Stimulated activated CD4-positive, alpha-beta T cell treated with anti-CD3 and anti-CD28 coated beads, TNF-alpha, amount 100 ng/mL, for 1 hour (primary cell): ENCODE data around the gene CDH4.

Experiments used
- DNase-seq, 3 donors: peaks; one replicate each; pipeline ENCODE4 v3.0.0-alpha.2; 2020; ENCODE audit warnings: low read depth in 3 of 3, low spot score in 1 of 3

The CDH4 gene

GRCh38 chr20:61528591-61528990, 276.5 kb downstream of the CDH4 start:
- DNase-seq: no peak

- DNase-seq: no peak
These were observed 277.3 kb downstream of the CDH4 start for GRCh38 chr20:61529354-61529753.

GRCh38 chr20:61531553-61532345, 279.7 kb downstream of the CDH4 start:
- DNase-seq: no peak

- DNase-seq: no peak
These were observed 280.7 kb downstream of the CDH4 start for GRCh38 chr20:61532736-61533135.

- no peak for DNase-seq
These were observed 281.2 kb downstream of the CDH4 start for GRCh38 chr20:61533231-61533631.

GRCh38 chr20:61534346-61534745, 282.3 kb downstream of the CDH4 start:
- no peak for DNase-seq

- no peak for DNase-seq
These were observed 283.0 kb downstream of the CDH4 start for GRCh38 chr20:61535091-61535490.

- DNase-seq: no peak
These were observed 283.5 kb downstream of the CDH4 start for GRCh38 chr20:61535536-61535935.

GRCh38 chr20:61535956-61536355, 283.9 kb downstream of the CDH4 start:
- DNase-seq: no peak

- no peak for DNase-seq
These were observed 284.6 kb downstream of the CDH4 start for GRCh38 chr20:61536671-61537070.

GRCh38 chr20:61537239-61538182, 285.4 kb downstream of the CDH4 start:
- DNase-seq: no peak

- no peak for DNase-seq
These were observed 286.3 kb downstream of the CDH4 start for GRCh38 chr20:61538183-61538942.

GRCh38 chr20:61538943-61539265, 286.8 kb downstream of the CDH4 start:
- no peak for DNase-seq

- no peak for DNase-seq
These were observed 287.8 kb downstream of the CDH4 start for GRCh38 chr20:61539706-61540360.

GRCh38 chr20:61541537-61541936, 289.5 kb downstream of the CDH4 start:
- DNase-seq: no peak

- DNase-seq: no peak
These were observed 291.0 kb downstream of the CDH4 start for GRCh38 chr20:61543086-61543485.

- DNase-seq: no peak
These were observed 292.1 kb downstream of the CDH4 start for GRCh38 chr20:61543931-61544745.

- DNase-seq: no peak
These were observed 293.1 kb downstream of the CDH4 start for GRCh38 chr20:61544910-61545889.

- DNase-seq: no peak
These were observed 294.6 kb downstream of the CDH4 start for GRCh38 chr20:61546641-61547040.
